Measurements from ENCODE around the gene NHSL2. TPM values are rescaled to one million over a fixed set of nuclear protein-coding genes. Genes with fewer than 3 reads are reported as not detected.

NHSL2 gene
- total RNA-seq, 4 donors from 2014 or later = 10.4 to 31.4 (median 17.7) TPM

GRCh38 chrX:72130762-72131250 is 220.2 kb downstream of the NHSL2 start:
- Histone ChIP-seq H3K36me3 (peaks cover 0 to 14% (median 5%) of the 10 kb centered on the region in 4 donors), H3K4me1 (peaks cover 9 to 58% (median 55%) of the 10 kb centered on the region in 4 donors), H3K27ac (replicated peaks in 1 of 4) (peak overlapping the region; percentile 75 to 86 (median 84)), H3K9me3 (no peaks in the 10 kb centered on the region), H3K27me3 (no peaks in the 10 kb centered on the region), H3K4me3 (peak overlapping the region; percentile 57 to 68 (median 60))
- DNase-seq (ENCODE audit: extremely low spot score) = no peak
- WGBS = 64% methylated on average over 6 of the region's 30 CpGs
- TF ChIP-seq POLR2A (IDR thresholded peaks at IDR 0.05; ENCODE audit: low read depth) = no peak
- TF ChIP-seq CTCF (IDR thresholded peaks at IDR 0.05) = no peak
- no peak for TF ChIP-seq EP300 (IDR thresholded peaks at IDR 0.05)
- no peak for TF ChIP-seq POLR2AphosphoS5 (IDR thresholded peaks at IDR 0.05)
- intact Hi-C loops (cut with DNase I) = no loop called here

GRCh38 chrX:72131317-72132294 is 221.0 kb downstream of the NHSL2 start, which contains the start of gene RTL5:
Gene RTL5, minus strand, starts transcription at chrX:72131915.
- peak; percentile 93 for DNase-seq (ENCODE audit: extremely low spot score)
- Histone ChIP-seq H3K27me3 (no peaks in the 10 kb centered on the region), H3K27ac (replicated peaks in 1 of 4) (peak within 1 kb of the TSS; percentile 75 to 86 (median 84)), H3K9me3 (no peaks in the 10 kb centered on the region), H3K36me3 (peaks cover 0 to 14% (median 5%) of the 10 kb centered on the region in 4 donors), H3K4me3 (peak within 1 kb of the TSS; percentile 57 to 68 (median 60)), H3K4me1 (peaks cover 3 to 50% (median 47%) of the 10 kb centered on the region in 4 donors)
- TF ChIP-seq POLR2AphosphoS5 (IDR thresholded peaks at IDR 0.05) (peak; percentile 66 to 69), POLR2A (IDR thresholded peaks at IDR 0.05; ENCODE audit: low read depth) (no peak)
- intact Hi-C loops (cut with DNase I) = no loop called here
- 16% methylated on average over 37 of the region's 106 CpGs for WGBS

GRCh38 chrX:72132456-72132855 is 221.8 kb downstream of the NHSL2 start:
- Histone ChIP-seq H3K27me3 (no peaks in the 10 kb centered on the region), H3K27ac (replicated peaks in 1 of 4) (peak overlapping the region; percentile 75 to 86 (median 84)), H3K36me3 (peaks cover 0 to 14% (median 5%) of the 10 kb centered on the region in 4 donors), H3K4me3 (peak overlapping the region; percentile 57 to 68 (median 60)), H3K9me3 (no peaks in the 10 kb centered on the region), H3K4me1 (peaks cover 0 to 42% (median 38%) of the 10 kb centered on the region in 4 donors)
- no peak for DNase-seq (ENCODE audit: extremely low spot score)
- TF ChIP-seq POLR2AphosphoS5 (IDR thresholded peaks at IDR 0.05) = no peak
- no peak for TF ChIP-seq POLR2A (IDR thresholded peaks at IDR 0.05; ENCODE audit: low read depth)
- TF ChIP-seq EP300 (IDR thresholded peaks at IDR 0.05) = no peak
- TF ChIP-seq CTCF (IDR thresholded peaks at IDR 0.05) = no peak
- 58% methylated on average over 3 of the region's 3 CpGs for WGBS
- intact Hi-C loops (cut with DNase I) = no loop called here

- TF ChIP-seq EP300 (IDR thresholded peaks at IDR 0.05) (no peak), CTCF (IDR thresholded peaks at IDR 0.05) (no peak), POLR2A (IDR thresholded peaks at IDR 0.05; ENCODE audit: low read depth) (no peak), POLR2AphosphoS5 (IDR thresholded peaks at IDR 0.05) (no peak)
- DNase-seq (ENCODE audit: extremely low spot score) = no peak
- Histone ChIP-seq H3K9me3 (no peaks in the 10 kb centered on the region), H3K36me3 (peaks cover 0 to 24% (median 14%) of the 10 kb centered on the region in 4 donors), H3K4me3 (no peak overlapping the region), H3K4me1 (peaks cover 0 to 26% (median 24%) of the 10 kb centered on the region in 4 donors), H3K27ac (replicated peaks in 1 of 4) (no peak overlapping the region), H3K27me3 (no peaks in the 10 kb centered on the region)
- intact Hi-C loops (cut with DNase I) = no loop called here
- 85% methylated on average over 11 of the region's 11 CpGs for WGBS
Observed at GRCh38 chrX:72133851-72134546, 223.4 kb downstream of the NHSL2 start.

All from esophagus muscularis mucosa (tissue), 4 donors.